ENCODE results near the gene PNMA6E. TPM values are rescaled to one million over a fixed set of nuclear protein-coding genes. Genes with fewer than 3 reads are reported as not detected.

PNMA6E gene
- total RNA-seq, 1 donor from 2014 or later = not detected

DNA sequence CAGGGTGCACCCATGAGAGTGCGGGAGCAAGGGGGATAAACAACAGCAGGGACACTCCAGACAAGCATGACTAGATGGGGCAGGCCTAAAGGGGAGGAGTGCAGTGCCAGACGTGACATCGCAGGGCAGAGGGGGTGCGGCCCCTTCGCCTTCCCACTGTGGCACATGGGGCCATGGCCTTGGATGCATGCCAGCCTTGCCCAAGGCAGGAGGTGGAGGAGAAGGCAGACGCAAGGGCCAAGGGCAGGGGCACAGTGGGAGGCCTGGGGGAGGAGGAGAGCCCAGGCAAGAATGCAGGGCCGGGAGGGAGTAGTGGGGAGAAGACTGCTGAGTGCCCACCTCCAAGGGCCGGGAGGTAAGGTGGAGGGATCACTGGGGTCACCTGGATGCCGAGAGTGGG, 21.6 kb downstream of the PNMA6E start:
- no peaks in the 10 kb centered on the region for H3K4me1 Mint-ChIP-seq
- ChIA-PET CTCF (no interaction called here), POLR2A (no interaction called here)
- no peaks in the 10 kb centered on the region for H3K36me3 Mint-ChIP-seq (ENCODE audit: low read depth)
- DNase-seq = no peak
- no peak for TF ChIP-seq CTCF (IDR thresholded peaks at IDR 0.05)
- H3K27me3 Mint-ChIP-seq = no peaks in the 10 kb centered on the region
- H3K4me3 Mint-ChIP-seq = no peak overlapping the region
- intact Hi-C loops (cut with micrococcal nuclease) = no loop called here
- H3K27ac Mint-ChIP-seq = no peak overlapping the region
- ATAC-seq (ENCODE audit: low read depth) = no peak
- no peaks in the 10 kb centered on the region for H3K9me3 Mint-ChIP-seq

- no peak for DNase-seq
- Mint-ChIP-seq H3K4me3 (no peak overlapping the region), H3K36me3 (ENCODE audit: low read depth) (no peaks in the 10 kb centered on the region), H3K9me3 (no peaks in the 10 kb centered on the region), H3K4me1 (no peaks in the 10 kb centered on the region), H3K27ac (no peak overlapping the region), H3K27me3 (no peaks in the 10 kb centered on the region)
- intact Hi-C loops (cut with micrococcal nuclease) = no loop called here
- POLR2A ChIA-PET = no interaction called here
- CTCF ChIA-PET = no interaction called here
- ATAC-seq (ENCODE audit: low read depth) = no peak
- no peak for TF ChIP-seq CTCF (IDR thresholded peaks at IDR 0.05)
These were observed 22.5 kb downstream of the PNMA6E start for GRCh38 chrX:153378607-153379006.

DNA sequence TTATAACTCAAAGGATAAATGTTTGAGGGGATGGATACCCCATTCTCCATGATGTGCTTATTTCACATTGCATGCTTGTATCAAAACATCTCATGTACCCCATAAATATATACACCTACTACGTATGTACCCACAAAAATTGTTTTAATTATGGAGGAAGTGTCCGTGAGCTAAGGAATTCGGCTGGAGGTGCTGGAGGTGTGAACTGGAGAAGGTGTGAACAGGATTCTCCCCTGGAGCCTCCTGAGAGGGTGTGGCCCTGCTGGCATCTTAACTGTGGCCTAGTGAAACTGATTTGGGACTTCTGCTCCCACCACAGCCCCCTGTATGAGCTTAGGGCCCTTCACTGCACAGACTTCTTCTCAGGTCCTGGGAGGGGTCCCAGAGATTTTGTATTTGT, 23.4 kb downstream of the PNMA6E start:
- Mint-ChIP-seq H3K9me3 (no peaks in the 10 kb centered on the region), H3K27me3 (no peaks in the 10 kb centered on the region), H3K27ac (no peak overlapping the region), H3K4me3 (no peak overlapping the region), H3K4me1 (no peaks in the 10 kb centered on the region), H3K36me3 (ENCODE audit: low read depth) (no peaks in the 10 kb centered on the region)
- CTCF ChIA-PET = no interaction called here
- POLR2A ChIA-PET = no interaction called here
- ATAC-seq (ENCODE audit: low read depth) (no peak), DNase-seq (no peak)
- no peak for TF ChIP-seq CTCF (IDR thresholded peaks at IDR 0.05)
- intact Hi-C loops (cut with micrococcal nuclease) = no loop called here

DNA sequence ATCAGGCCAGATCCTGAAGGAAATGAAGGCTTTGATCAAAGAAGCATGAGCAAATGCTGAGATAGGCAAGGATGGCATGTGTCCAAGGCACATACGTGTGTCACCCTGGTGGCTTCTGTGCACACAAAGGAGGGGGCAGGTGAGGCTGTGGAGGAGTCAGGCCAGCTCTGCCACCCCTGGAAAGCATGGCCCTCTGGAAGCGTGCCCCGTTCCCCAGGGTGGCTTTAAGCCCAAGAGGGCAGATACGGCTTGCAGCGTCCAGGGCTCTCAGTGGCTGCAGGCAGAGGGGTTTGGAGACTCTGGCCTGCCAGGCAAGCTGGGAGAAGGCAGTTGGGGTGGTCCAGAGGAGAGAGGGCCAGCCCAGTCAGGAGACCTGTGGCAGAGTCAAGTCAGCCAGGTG, 25.6 kb downstream of the PNMA6E start:
- H3K4me3 Mint-ChIP-seq = no peak overlapping the region
- ATAC-seq (ENCODE audit: low read depth) = no peak
- intact Hi-C loops (cut with micrococcal nuclease) = no loop called here
- ChIA-PET CTCF (no interaction called here), POLR2A (no interaction called here)
- H3K36me3 Mint-ChIP-seq (ENCODE audit: low read depth) = no peaks in the 10 kb centered on the region
- no peaks in the 10 kb centered on the region for H3K9me3 Mint-ChIP-seq
- no peak for TF ChIP-seq CTCF (IDR thresholded peaks at IDR 0.05)
- H3K27me3 Mint-ChIP-seq = peaks cover under 1% of the 10 kb centered on the region
- no peak overlapping the region for H3K27ac Mint-ChIP-seq
- no peaks in the 10 kb centered on the region for H3K4me1 Mint-ChIP-seq
- no peak for DNase-seq

GRCh38 chrX:153374426-153374825, 26.7 kb downstream of the PNMA6E start:
- CTCF ChIA-PET = no interaction called here
- no peak for ATAC-seq (ENCODE audit: low read depth)
- intact Hi-C loops (cut with micrococcal nuclease) = no loop called here
- POLR2A ChIA-PET = no interaction called here
- TF ChIP-seq CTCF (IDR thresholded peaks at IDR 0.05) = no peak
- Mint-ChIP-seq H3K4me3 (no peak overlapping the region), H3K27me3 (peaks cover 2% of the 10 kb centered on the region), H3K4me1 (no peaks in the 10 kb centered on the region), H3K36me3 (ENCODE audit: low read depth) (no peaks in the 10 kb centered on the region), H3K9me3 (no peaks in the 10 kb centered on the region), H3K27ac (no peak overlapping the region)
- no peak for DNase-seq

Data from activated B cell treated with CpG ODN at 0.5 μM for 24 hours (primary cell).